ENCODE data around the gene STUB1. TPM values are rescaled to one million over a fixed set of nuclear protein-coding genes. Genes with fewer than 3 reads are reported as not detected.

The STUB1 gene
- total RNA-seq, 1 experiment from 2014 or later: 102 TPM

- H3T11ph ChIP-seq (ENCODE audit: low read length): no peak overlapping the region
- no peak overlapping the region for H2BK20ac ChIP-seq (ENCODE audit: low read depth, low read length, poor library complexity, severe bottlenecking)
- H3K79me2 ChIP-seq (ENCODE audit: insufficient read depth, low read length): no peaks in the 10 kb centered on the region
- Mint-ChIP-seq H3K4me1 (peaks cover 3 to 4% of the 10 kb centered on the region in 2 experiments), H3K4me3 (no peak overlapping the region), H3K36me3 (ENCODE audit: insufficient read depth in 1 of 3, low read depth in 3 of 3) (peaks cover 0 to 5% (median 3%) of the 10 kb centered on the region in 3 experiments; a peak in 1 of 7 replicates), H3K27ac (no peak overlapping the region), H3K9me3 (no peaks in the 10 kb centered on the region), H3K27me3 (ENCODE audit: low read depth) (peaks cover 14% of the 10 kb centered on the region)
- no peak overlapping the region for H3K14ac ChIP-seq (ENCODE audit: insufficient read depth, low read length)
- H4K91ac ChIP-seq (ENCODE audit: insufficient read length, low read depth, low read length): no peak overlapping the region
- H2BK5ac ChIP-seq (ENCODE audit: insufficient read length, low read length): no peak overlapping the region
- H3K56ac ChIP-seq (ENCODE audit: insufficient read length, low read depth, low read length): no peak overlapping the region
- H2BK15ac ChIP-seq (ENCODE audit: low read depth, low read length): no peak overlapping the region
- no peaks in the 10 kb centered on the region for H3K79me1 ChIP-seq (ENCODE audit: insufficient read depth, low read depth, low read length, poor library complexity, severe bottlenecking)
- no peak for TF ChIP-seq CTCF (conservative IDR thresholded peaks at IDR 0.05)
- H3K9me3 ChIP-seq (ENCODE audit: control insufficient read depth, low read depth, low read length): no peaks in the 10 kb centered on the region
- no peak overlapping the region for H4K8ac ChIP-seq (replicated peaks; ENCODE audit: insufficient read length, low read depth, low read length)
- DNase-seq: no peak
- H4K5ac ChIP-seq (ENCODE audit: insufficient read length, low read depth, low read length): no peak overlapping the region
- no peak overlapping the region for H3K4ac ChIP-seq (ENCODE audit: low read depth, low read length)
- no peak overlapping the region for H3K27ac ChIP-seq (ENCODE audit: insufficient read length, low read depth, low read length)
- no peak overlapping the region for H3K18ac ChIP-seq (ENCODE audit: insufficient read length, low read depth, low read length)
- H4K20me1 ChIP-seq (ENCODE audit: control insufficient read depth, insufficient read depth, insufficient read length): no peaks in the 10 kb centered on the region
- H3K23me2 ChIP-seq (ENCODE audit: insufficient read length, low read depth, low read length, poor library complexity, severe bottlenecking): peaks cover 13% of the 10 kb centered on the region
- H2BK12ac ChIP-seq (ENCODE audit: insufficient read length, low read depth, low read length): no peak overlapping the region
- H2AFZ ChIP-seq (ENCODE audit: low read length): no peak overlapping the region
- H3K4me2 ChIP-seq (ENCODE audit: insufficient read depth, insufficient read length, low read length): no peak overlapping the region
- H3K9ac ChIP-seq (ENCODE audit: extremely low read depth, insufficient read length, low read length): no peak overlapping the region
- no CpG with 5 or more reads among the region's 7 CpGs for WGBS (ENCODE audit: extremely low coverage, insufficient read length, low lambda C conversion rate)
- no peaks in the 10 kb centered on the region for H3K27me3 ChIP-seq (ENCODE audit: insufficient read depth, low read length)
- no peaks in the 10 kb centered on the region for H3K4me1 ChIP-seq (ENCODE audit: insufficient read depth, low read length)
- no peak overlapping the region for H2BK120ac ChIP-seq (ENCODE audit: low read depth, low read length, poor library complexity, severe bottlenecking)
- no peak overlapping the region for H2AK5ac ChIP-seq (ENCODE audit: insufficient read length, low read length)
- no peak overlapping the region for H3K23ac ChIP-seq (ENCODE audit: insufficient read length, low read depth, low read length)
Measured at GRCh38 chr16:725041-725376, 44.8 kb downstream of the STUB1 start.

All from H9 (cell line).